Fibroblast of peridontal ligament (primary cell): ENCODE results near the gene LCN2.

Experiments
- DNase-seq: peaks from one replicate; pipeline ENCODE4 v3.0.0-alpha.2; 2010; ENCODE audit errors: extremely low read depth

LCN2 gene

DNA sequence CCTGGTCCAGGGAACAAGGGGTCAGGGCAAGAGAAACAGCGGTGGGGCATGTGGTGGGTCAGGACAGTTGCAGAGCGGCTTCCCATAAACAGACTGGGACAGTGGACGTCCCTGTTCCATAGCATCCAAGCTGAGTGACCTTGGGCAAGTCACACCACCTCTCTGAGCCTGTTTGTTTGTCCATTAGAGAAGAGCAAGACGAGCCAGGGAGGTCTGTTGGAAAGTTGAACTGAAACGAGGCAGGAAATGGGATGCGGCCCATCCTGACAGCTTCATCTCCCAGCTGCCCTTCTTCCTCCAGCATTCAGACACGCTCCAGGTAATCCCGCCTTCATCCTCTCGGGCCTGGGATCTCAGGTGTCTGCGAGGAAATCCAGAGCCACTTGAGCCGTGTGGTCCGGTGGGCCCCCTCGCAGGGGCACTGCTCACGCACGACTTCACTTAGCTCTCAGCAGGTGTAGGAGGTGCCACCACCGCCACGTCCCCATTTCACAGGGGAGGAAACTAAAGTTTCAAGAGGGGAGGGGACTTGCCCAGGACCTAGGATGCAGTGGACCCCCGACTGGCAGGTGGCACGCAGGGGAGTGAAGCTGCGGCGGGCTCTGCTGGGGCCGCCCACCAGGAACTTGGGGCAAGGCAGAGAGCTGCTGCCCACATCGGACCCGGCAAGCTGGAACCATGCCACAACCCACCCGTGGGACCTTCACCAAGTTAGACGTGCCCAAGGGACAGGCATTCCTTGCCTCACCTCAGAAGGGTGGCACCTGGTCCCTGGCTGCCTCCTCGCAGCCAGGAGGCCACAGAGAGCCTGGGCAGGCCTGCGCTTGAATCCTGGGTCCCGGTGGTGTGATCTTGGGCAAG, 34.7 kb upstream of the LCN2 start:
- no peak for DNase-seq

DNA sequence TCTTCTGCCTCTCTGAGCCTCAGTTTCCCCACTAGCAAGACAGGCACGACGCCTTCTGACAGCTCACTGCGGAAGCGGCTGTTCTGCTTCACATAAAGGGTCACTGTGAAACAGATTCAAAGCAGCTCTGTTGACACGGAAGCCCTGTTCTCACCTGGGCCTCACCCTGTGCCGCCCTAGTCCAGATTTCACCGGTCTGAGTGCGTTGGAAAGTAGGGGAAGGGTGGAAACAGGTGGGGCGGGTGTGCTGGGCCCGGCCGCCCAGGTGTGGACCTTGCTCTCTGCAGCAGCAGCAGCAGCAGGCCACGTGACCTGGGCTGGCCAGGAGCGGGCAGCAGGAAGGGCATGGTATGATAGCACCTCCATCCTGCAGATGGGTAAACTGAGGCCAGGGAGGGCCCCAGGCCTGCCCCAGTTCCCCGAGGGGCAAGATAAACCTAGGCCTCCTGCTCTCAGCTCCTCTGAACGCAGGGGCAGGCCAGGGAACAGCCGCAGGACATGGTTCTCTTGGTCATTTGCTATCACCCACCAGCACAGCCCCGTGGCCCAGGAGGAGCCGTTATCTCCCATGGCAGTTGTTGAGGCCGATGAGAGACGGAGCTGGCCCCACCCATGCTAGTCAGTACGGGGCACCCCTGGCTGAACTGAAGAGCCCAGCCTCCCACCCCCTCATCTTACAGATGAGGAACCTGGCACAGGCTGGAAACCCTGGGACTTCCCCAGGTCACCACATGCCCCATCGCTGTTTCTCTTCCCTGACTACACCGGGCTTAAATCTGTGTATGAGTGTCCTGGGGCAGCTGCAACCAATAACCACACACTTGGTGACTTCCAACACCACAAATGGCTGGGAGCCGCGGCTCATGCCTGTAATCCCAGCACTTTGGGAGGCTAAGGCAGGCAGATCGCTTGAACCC, 33.8 kb upstream of the LCN2 start:
- no peak for DNase-seq

DNA sequence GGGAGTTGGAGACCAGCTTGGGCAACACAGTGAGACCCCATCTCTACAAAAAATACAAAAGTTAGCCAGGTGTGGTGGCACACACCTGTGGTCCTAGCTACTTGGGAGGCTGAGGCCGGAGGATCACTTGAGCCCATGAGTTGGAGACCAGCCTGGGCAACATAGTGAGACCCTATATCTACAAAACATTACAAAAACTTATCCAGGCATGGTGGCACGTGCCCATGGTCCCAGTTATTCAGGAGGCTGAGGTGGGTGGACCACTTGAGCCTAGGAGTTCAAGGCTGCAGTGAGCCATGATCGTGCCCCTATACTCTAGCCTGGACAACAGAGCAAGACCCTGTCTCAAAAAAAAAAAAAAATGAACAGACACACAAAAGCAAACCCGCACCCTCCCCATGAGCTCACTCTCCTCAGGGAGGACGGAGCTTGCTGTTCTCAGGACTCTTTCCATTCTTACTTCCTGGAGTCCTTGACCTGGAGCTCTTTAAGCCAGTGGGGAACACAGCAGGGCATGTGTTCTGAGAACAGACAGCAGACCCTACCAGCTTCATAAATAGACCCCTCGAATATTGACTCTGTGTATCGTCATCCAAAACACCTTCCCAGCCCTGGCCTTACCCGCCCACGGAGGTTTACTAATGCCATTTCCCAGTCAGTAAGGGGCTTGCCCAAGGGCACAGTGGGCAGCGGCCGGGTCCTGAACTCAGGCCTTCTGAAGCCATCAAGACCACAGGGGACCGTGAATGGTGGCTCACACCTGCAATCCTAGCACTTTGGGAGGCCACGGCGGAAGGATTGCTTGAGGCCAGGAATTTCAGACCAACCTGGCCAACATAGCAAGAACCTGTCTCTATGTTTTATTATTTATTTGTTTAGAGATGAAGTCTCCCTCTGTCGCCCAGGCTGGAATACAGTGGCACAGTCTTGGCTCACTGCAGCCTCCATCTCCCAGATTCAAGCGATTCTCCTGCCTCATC, 32.9 kb upstream of the LCN2 start:
- DNase-seq, result no peak

DNA sequence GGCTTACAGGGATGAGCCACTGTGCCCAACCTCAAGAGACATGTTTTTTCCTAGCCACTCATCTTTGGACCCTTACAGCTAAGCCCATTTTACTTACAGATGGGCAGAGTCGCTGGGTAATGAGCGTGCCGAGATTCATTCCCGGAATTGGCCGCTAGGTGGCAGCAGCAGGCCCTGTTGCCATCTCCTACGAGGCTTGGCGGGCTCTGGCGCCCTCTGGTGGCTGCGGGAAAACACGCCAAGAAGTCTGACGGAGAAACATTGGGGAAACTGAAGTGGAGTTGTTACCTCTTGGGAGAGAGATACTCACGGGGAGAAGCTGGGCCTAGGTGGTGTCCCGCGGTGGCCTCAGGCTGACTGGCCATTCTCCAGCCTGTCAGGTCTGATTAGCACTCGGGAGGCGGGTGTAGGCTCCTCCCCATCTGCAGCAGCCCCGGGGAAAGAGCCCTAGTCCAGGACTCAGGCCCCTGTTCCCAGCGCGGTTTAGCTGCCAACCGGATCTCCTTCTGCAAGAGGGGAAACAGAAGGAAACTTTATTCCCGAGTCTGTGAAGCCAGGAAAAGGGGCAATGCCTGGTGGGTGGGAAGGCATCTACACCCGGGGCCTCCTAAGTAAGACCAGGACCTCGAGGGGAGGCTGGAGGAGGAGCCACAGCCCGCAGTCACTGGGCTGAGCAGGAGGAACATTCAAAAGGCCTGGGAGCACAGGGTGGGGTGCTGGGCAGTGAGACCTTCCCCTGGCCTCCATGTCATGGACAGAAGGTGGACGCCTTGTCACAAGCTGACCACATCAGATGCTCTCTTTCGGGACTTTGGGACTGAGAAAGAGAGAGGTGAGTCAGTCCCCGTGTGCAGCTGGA, 31.4 kb upstream of the LCN2 start:
- DNase-seq, result peak; percentile 87

DNA sequence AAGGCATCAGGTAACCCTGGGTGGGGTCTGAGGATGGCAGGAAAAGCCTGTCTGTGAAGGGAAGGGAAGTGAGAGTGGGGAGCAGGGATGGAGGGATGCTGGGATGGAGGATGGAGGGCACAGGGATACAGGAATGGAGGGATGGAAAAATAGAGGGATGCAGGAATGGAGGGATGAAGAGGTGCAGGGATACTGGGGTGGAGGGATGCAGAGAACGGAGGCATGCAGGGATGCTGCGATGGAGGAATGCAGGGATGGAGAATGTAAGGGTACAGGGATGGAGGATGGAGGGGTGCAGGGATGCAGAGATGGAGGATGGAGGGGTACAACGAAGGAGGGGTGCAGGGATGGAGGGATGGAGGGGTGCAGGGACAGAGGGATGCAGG, 30.8 kb upstream of the LCN2 start:
- no peak for DNase-seq

DNA sequence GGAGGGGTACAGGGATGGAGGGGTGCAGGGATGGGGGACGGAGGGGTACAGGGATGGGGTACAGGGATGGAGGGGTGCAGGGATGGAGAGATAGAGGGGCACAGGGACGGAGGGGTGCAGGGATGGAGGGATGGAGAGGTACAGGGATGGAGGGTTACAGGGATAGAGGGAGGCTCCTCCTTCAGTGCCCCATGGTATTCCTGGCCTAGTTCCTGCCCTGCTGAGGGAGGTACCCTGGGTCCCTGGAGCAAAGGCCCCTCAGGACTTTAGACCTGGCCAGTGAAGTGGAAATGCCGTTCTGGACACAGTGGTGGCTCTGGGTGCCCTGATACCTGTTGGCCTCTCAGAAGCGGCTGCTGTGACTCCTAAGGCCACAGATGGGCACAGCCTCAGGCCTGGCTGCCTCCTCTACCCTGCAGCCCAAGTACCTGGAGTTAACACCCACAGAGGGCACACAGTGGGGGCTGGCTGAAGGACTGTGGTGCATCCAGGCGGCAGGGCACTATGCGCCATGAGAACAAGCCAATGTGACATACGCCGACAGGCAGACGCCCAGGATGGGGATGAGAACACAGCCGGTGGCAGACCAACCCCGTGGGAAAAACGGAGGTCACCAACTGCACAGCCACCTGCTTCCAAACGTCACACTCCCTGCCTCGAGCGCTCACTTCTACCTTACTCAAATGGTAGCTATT, 30.1 kb upstream of the LCN2 start:
- DNase-seq, result no peak

DNA sequence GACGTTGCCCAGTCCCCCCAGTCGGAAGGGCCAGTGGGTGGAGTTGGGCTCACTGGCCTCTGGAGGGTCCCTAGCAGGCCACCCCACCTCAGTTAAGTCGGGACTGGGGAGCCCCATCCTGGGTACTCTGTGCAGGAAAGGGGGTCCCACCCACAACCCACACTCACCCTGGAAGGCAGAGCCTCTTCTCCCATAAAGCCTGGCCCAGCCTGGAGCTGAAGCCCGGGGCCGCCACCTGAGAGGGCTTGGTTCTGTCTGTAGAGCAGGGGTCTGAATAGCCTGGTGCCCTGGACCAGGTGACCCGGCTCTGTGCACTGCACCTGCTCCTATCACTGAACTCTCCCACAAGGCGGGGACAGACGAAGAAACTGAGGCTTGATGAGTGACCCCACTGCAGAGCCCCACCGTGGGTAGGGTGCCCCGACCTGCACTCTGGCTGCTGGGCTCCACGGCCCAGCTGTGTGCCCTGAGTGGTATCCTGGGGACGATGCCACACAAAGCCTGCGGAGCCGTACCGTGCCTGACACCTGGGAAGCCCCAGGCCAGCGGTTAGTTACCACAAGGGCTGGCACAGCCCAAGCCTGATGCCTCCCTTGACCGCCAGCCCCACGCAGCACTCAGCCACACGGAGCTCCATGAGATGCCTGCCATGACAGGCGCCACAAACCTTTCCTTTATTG, 29.1 kb upstream of the LCN2 start:
- no peak for DNase-seq

DNA sequence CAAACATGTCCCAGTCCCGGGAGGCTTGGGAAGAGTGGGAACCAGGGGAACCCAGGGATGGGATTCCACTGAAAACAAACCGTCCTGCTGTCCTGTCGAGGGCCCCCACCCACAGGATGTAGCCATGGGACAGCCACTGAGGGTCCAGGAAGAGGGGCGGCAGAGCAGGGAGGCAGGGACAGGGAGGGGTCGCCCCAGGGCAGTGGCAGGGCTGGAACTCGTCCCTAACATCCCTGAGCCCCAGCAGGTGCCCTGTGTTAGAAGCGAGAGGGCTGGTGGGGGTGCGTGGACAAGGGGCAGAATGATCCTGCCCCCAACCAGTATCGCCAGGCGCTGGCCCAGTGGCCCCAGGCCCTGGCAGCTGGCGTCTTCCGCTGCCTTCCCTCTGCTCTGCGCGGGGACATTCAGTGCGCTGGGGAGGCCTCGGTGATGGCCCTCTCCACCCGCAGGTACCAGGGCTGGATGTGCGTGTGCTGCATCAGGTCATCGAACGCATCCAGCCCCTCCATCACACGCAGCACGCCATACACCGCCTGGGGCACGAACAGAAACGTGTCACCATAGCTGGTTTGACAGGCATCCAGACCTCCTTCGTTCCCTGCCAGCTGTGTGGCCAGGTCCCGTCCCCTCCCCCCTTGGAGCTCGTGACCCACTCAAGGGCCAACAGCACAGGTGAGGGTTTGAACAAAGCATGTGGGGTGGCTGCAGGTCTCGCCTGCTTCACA, 28.4 kb upstream of the LCN2 start:
- DNase-seq, result no peak

DNA sequence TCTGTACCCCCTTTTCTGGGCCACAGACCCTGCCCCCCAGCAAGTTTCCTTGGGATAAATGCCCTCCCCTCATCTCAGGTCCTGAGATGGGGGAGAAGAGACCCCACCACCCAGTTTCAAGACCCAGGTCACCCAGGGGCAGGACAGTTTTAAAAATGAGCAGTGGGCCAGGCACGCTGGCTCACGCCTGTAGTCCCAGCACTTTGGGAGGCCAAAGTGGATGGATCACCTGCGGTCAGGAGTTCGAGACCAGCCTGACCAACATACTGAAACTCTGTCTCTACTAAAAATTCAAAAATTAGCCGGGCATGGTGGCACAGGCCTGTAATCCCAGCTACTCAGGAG, 27.8 kb upstream of the LCN2 start:
- no peak for DNase-seq

DNA sequence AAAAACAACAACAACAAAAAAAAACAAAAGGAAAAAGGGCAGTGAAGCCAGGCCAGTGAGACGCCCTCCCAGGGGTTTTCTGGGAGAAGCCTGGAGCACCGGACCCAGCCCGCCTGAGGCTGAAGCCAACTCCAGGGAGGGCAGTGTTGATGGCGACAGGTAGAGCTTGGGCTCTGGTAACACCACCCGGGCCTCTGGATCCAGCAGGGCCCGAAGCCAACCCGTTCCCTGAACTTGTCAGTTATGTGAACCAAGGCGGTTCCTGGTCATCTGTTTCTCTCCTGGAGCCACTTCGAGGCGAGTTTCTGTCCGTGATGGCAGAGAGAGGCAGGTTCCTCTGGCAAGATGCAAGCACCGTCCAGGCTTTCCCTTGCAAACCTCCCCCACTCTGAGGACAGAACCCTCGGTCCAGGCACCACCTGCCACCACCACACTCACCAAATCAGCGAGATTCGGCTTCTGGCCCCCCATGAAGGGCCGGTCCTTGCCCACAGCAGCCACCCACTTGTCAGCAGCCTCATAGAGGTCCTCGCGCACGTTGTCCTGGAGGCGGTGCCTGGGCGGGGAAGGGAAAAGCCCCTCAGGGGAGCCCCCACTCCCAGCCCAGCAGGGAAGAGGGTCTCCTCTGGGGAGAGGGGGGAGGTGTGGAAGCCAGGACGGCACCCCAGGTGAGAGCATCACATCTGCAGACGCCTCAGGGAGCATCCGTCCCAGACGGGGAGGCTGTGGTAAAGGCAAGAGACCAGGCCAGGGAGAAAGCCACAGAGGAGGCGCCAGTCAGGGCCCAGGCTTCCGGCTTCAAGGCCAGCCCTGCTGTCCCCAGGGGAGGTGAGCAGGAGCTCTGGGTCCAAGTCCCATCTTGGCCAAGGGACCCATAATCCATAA, 27.1 kb upstream of the LCN2 start:
- no peak for DNase-seq

DNA sequence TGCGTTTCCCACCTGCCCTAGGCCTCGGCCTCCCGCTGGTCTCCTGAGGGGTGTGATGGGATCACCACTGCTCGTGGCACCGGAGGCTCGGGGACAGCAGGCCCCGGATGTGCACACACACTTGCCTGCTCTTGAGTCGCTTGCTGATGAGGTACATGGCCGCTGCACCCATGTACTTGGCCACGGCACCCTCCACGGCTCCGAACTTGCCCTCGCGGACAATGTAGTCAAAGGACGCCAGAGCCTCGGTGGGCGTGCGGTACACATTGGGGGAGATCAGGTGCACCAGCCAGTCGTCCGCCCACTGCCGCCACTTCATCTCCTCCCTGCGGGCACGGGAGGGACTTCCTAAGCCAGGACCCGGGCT, 26.5 kb upstream of the LCN2 start:
- DNase-seq, result no peak

DNA sequence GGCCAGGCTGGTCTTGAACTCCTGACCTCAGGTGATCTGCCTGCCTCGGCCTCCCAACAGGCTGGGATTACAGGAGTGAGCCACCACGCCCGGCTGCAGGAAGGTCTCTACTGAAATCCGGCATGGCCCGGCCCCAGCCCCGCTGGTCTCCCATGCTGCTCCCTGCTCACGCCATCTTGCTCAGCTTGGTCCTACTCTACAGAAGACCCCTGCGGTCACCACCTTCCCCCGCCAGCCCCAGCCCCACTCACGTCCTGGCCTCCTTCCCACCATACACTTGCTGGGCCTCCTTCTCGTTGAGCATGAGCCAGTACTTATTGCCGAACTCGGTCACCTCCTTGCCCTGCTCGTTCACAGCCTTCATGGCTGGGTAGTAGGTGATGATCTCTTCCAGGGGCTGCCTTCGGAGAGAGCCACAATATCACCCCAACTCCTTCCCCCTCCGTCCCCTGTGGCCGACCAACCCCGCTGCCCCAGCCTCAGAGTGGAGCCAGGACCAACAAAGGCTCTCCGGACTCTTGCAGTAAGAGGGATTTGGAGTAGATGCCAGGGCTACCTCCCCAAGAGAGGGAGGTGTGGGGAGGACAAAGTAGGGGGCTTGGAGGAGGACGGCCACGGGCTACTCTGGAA, 25.7 kb upstream of the LCN2 start:
- DNase-seq, result no peak

DNA sequence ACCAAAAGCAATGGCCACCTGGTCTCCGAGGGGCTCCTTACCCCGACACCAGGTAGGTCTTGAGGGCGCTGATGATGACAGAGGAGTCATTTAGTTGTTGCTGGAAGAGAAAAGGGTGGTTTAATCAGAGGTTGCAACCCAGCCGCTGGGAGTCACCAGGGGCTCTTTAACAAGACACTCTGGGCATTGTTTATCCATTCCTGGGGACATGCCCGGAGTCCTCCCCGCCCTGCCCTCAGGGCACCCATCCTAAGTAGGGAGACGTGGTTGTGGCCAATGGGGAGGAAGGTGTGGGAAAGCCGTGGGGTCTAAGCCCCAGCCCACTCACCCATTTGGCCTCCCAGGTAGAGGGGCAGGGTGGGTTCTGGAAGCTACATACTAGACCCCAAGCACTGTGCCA, 24.8 kb upstream of the LCN2 start:
- DNase-seq, result no peak

DNA sequence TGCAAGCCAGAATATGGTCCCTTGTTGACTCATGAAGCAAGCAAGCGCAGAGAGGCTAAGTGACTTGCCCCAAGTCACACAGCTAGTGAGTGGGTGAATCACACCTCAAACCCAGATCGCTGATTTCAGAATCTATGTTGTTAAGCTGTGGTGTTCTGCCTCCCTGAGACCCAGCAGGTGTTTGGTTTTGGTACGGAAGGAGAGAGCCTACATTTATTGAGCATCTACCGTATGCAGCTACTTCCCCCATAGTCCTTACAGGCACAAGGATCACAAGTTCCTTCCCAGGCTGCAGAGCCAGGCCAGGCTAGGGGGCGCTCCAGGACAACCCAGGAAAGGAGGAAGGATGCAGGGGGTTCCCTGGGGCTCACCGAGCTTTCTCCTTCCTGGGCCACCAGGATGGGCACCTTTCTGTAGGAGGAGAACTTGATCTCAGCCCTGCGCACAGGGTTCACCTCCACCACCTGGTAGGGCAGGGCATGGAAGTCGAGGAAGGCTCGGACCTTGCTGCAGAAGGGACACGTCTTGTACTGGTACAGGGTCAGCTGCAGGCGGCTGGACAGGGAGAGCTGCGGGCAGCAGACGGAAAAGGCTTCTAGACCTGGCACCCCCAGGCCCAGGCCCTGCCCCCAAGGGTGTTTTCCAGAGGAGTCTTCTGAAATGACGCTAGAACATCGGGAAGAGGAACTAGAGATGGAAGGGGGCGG, 24.2 kb upstream of the LCN2 start:
- peak; percentile 37 for DNase-seq

DNA sequence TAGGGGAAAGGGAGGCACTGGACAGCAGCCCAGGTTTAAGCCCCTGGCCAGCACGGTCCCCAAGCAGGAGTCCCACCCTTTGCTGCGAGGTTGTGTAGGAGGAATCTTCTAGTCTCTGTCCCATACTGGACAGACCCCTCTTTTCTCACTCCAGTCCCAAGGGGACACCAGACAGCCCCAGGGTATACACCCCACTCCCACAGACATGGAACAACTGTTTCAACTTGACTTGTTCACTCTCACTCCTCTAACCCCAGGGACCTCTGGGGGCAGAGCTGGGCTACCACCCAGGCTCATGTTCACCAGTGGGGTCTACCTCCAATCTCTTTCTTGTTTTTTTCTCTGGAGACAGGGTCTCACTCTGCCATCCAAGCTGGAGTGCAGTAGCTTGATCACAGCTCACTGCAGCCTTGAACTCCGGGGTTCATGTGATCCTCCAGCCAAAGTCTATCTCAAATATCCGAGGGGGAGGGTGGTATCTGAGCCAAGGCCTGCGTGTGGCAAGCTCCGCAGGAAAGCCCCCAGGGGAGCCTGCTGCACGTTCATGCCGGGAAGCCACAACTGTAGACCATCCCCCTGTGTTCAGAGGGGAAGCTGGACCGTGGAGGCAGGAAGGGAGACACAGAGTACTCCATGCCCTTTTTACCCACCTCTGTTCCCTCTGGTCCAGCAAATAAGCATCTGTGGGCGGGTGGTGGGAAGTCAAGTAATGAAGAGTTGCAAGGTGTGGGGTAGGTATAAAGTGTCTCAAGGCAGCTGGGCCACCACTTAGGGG, 23.5 kb upstream of the LCN2 start:
- DNase-seq, result peak; percentile 23

DNA sequence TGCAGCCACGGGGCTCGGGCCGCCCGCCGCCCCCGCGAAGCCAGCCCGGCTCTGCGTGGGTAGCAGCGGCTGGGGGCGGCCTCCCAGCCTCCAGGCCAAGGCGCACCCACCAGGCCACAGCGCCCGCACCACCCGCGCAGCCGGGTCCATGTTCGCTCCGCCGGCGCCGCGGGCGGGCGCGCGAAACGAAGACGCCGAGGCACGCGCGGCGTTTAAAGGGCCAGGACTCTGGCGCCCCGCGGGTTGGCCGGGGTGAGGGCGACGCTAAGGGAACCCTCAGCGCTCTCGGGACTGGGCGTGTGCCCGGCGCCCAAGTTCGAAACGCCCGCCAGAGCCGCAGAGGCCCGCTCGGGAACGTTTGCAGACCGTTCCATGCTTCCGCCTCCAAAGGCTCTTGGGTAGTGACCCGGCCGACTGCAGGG, 21.7 kb upstream of the LCN2 start, which contains the start of gene PTGES2:
Gene PTGES2 (minus strand): TSS at position 162 of the 422 bp plus-strand sequence. CDS start 12 bp downstream, at position 150.
- peak; percentile 79 for DNase-seq
